Measurements from ENCODE around the gene E4F1. TPM values are rescaled to one million over a fixed set of nuclear protein-coding genes. Genes with fewer than 3 reads are reported as not detected.

Gene E4F1
- polyA plus RNA-seq, 2 donors: 19.9 to 31.0 TPM

- Histone ChIP-seq H3K4me1 (ENCODE audit: control insufficient read depth in 2 of 2, insufficient read depth in 2 of 2, low read length in 1 of 2) (peaks cover 6 to 32% of the 10 kb centered on the region in 2 donors), H3K36me3 (ENCODE audit: control insufficient read depth in 2 of 2, insufficient read depth in 2 of 2, low read length in 1 of 2) (peaks cover 26 to 73% of the 10 kb centered on the region in 2 donors), H3K9me3 (ENCODE audit: control insufficient read depth in 2 of 2, insufficient read depth in 1 of 2, low read depth in 1 of 2, low read length in 1 of 2) (no peaks in the 10 kb centered on the region), H3K27me3 (ENCODE audit: control insufficient read depth in 1 of 2, insufficient read depth in 2 of 2, low read length in 2 of 2) (peaks cover 0 to 10% of the 10 kb centered on the region in 2 donors), H3K27ac (ENCODE audit: low read depth in 2 of 2, low read length in 1 of 2) (no peak overlapping the region), H3K4me3 (ENCODE audit: low read depth in 1 of 2, low read length in 2 of 2) (no peak overlapping the region)
- 94 to 95% methylated on average over 27 to 28 of the region's 28 CpGs for WGBS, 2 donors
These were observed 9.8 kb downstream of the E4F1 start for GRCh38 chr16:2233046-2233775.

GRCh38 chr16:2233872-2234812, 10.8 kb downstream of the E4F1 start:
- Histone ChIP-seq H3K27ac (ENCODE audit: low read depth in 2 of 2, low read length in 1 of 2) (no peak overlapping the region), H3K4me3 (ENCODE audit: low read depth in 1 of 2, low read length in 2 of 2) (no peak overlapping the region), H3K4me1 (ENCODE audit: control insufficient read depth in 2 of 2, insufficient read depth in 2 of 2, low read length in 1 of 2) (peaks cover 6 to 32% of the 10 kb centered on the region in 2 donors), H3K36me3 (ENCODE audit: control insufficient read depth in 2 of 2, insufficient read depth in 2 of 2, low read length in 1 of 2) (peaks cover 19 to 65% of the 10 kb centered on the region in 2 donors), H3K27me3 (ENCODE audit: control insufficient read depth in 1 of 2, insufficient read depth in 2 of 2, low read length in 2 of 2) (peaks cover 0 to 10% of the 10 kb centered on the region in 2 donors), H3K9me3 (ENCODE audit: control insufficient read depth in 2 of 2, insufficient read depth in 1 of 2, low read depth in 1 of 2, low read length in 1 of 2) (no peaks in the 10 kb centered on the region)
- 91 to 93% methylated on average over 51 of the region's 51 CpGs for WGBS, 2 donors

- WGBS, 2 donors: 91 to 93% methylated on average over 15 to 18 of the region's 18 CpGs
- no peak overlapping the region for H3K27ac ChIP-seq (ENCODE audit: low read depth in 2 of 2, low read length in 1 of 2)
- H3K4me3 ChIP-seq (ENCODE audit: low read depth in 1 of 2, low read length in 2 of 2): no peak overlapping the region
- no peaks in the 10 kb centered on the region for H3K9me3 ChIP-seq (ENCODE audit: control insufficient read depth in 2 of 2, insufficient read depth in 1 of 2, low read depth in 1 of 2, low read length in 1 of 2)
- H3K36me3 ChIP-seq (ENCODE audit: control insufficient read depth in 2 of 2, insufficient read depth in 2 of 2, low read length in 1 of 2): peaks cover 15 to 59% of the 10 kb centered on the region in 2 donors
- H3K4me1 ChIP-seq (ENCODE audit: control insufficient read depth in 2 of 2, insufficient read depth in 2 of 2, low read length in 1 of 2): peaks cover 6 to 32% of the 10 kb centered on the region in 2 donors
- peaks cover 0 to 10% of the 10 kb centered on the region in 2 donors for H3K27me3 ChIP-seq (ENCODE audit: control insufficient read depth in 1 of 2, insufficient read depth in 2 of 2, low read length in 2 of 2)
These were observed 11.4 kb downstream of the E4F1 start for GRCh38 chr16:2234813-2235170.

- WGBS, 2 donors: 94 to 95% methylated on average over 28 of the region's 28 CpGs
- H3K27me3 ChIP-seq (ENCODE audit: control insufficient read depth in 1 of 2, insufficient read depth in 2 of 2, low read length in 2 of 2): peaks cover 0 to 10% of the 10 kb centered on the region in 2 donors
- no peaks in the 10 kb centered on the region for H3K9me3 ChIP-seq (ENCODE audit: control insufficient read depth in 2 of 2, insufficient read depth in 1 of 2, low read depth in 1 of 2, low read length in 1 of 2)
- H3K4me1 ChIP-seq (ENCODE audit: control insufficient read depth in 2 of 2, insufficient read depth in 2 of 2, low read length in 1 of 2): peaks cover 6 to 32% of the 10 kb centered on the region in 2 donors
- H3K4me3 ChIP-seq (ENCODE audit: low read depth in 1 of 2, low read length in 2 of 2): no peak overlapping the region
- H3K36me3 ChIP-seq (ENCODE audit: control insufficient read depth in 2 of 2, insufficient read depth in 2 of 2, low read length in 1 of 2): peaks cover 15 to 57% of the 10 kb centered on the region in 2 donors
- no peak overlapping the region for H3K27ac ChIP-seq (ENCODE audit: low read depth in 2 of 2, low read length in 1 of 2)
These were observed 11.9 kb downstream of the E4F1 start for GRCh38 chr16:2235234-2235651.

- Histone ChIP-seq H3K27me3 (ENCODE audit: control insufficient read depth in 1 of 2, insufficient read depth in 2 of 2, low read length in 2 of 2) (peaks cover 0 to 10% of the 10 kb centered on the region in 2 donors), H3K4me3 (ENCODE audit: low read depth in 1 of 2, low read length in 2 of 2) (no peak overlapping the region), H3K36me3 (ENCODE audit: control insufficient read depth in 2 of 2, insufficient read depth in 2 of 2, low read length in 1 of 2) (peaks cover 15 to 53% of the 10 kb centered on the region in 2 donors), H3K4me1 (ENCODE audit: control insufficient read depth in 2 of 2, insufficient read depth in 2 of 2, low read length in 1 of 2) (peaks cover 6 to 32% of the 10 kb centered on the region in 2 donors), H3K27ac (ENCODE audit: low read depth in 2 of 2, low read length in 1 of 2) (no peak overlapping the region), H3K9me3 (ENCODE audit: control insufficient read depth in 2 of 2, insufficient read depth in 1 of 2, low read depth in 1 of 2, low read length in 1 of 2) (no peaks in the 10 kb centered on the region)
- WGBS, 2 donors: 51 to 63% methylated on average over 19 of the region's 19 CpGs
These were observed 12.4 kb downstream of the E4F1 start for GRCh38 chr16:2235695-2236336.

- Histone ChIP-seq H3K27ac (ENCODE audit: low read depth in 2 of 2, low read length in 1 of 2) (no peak within 1 kb of the TSS), H3K4me1 (ENCODE audit: control insufficient read depth in 2 of 2, insufficient read depth in 2 of 2, low read length in 1 of 2) (peaks cover 6 to 25% of the 10 kb centered on the region in 2 donors), H3K27me3 (ENCODE audit: control insufficient read depth in 1 of 2, insufficient read depth in 2 of 2, low read length in 2 of 2) (peaks cover 0 to 10% of the 10 kb centered on the region in 2 donors), H3K4me3 (ENCODE audit: low read depth in 1 of 2, low read length in 2 of 2) (peak within 1 kb of the TSS in 1 of 2 donors; percentile 13), H3K9me3 (ENCODE audit: control insufficient read depth in 2 of 2, insufficient read depth in 1 of 2, low read depth in 1 of 2, low read length in 1 of 2) (no peaks in the 10 kb centered on the region), H3K36me3 (ENCODE audit: control insufficient read depth in 2 of 2, insufficient read depth in 2 of 2, low read length in 1 of 2) (peaks cover 15 to 47% of the 10 kb centered on the region in 2 donors)
- 5 to 9% methylated on average over 61 to 64 of the region's 64 CpGs for WGBS, 2 donors
These were observed 13.1 kb downstream of the E4F1 start, which contains the start of gene DNASE1L2 for GRCh38 chr16:2236337-2237101. TSS of gene DNASE1L2 (plus strand) at chr16:2236444. CDS start at chr16:2236817, 373 bp downstream.

GRCh38 chr16:2237102-2237482, 13.7 kb downstream of the E4F1 start:
- Histone ChIP-seq H3K9me3 (ENCODE audit: control insufficient read depth in 2 of 2, insufficient read depth in 1 of 2, low read depth in 1 of 2, low read length in 1 of 2) (no peaks in the 10 kb centered on the region), H3K27me3 (ENCODE audit: control insufficient read depth in 1 of 2, insufficient read depth in 2 of 2, low read length in 2 of 2) (peaks cover 0 to 10% of the 10 kb centered on the region in 2 donors), H3K27ac (ENCODE audit: low read depth in 2 of 2, low read length in 1 of 2) (no peak overlapping the region), H3K4me3 (ENCODE audit: low read depth in 1 of 2, low read length in 2 of 2) (peak overlapping the region in 1 of 2 donors; percentile 13), H3K4me1 (ENCODE audit: control insufficient read depth in 2 of 2, insufficient read depth in 2 of 2, low read length in 1 of 2) (peaks cover 6 to 23% of the 10 kb centered on the region in 2 donors), H3K36me3 (ENCODE audit: control insufficient read depth in 2 of 2, insufficient read depth in 2 of 2, low read length in 1 of 2) (peaks cover 15 to 41% of the 10 kb centered on the region in 2 donors)
- 6 to 8% methylated on average over 34 to 40 of the region's 40 CpGs for WGBS, 2 donors

GRCh38 chr16:2237493-2238149, 14.2 kb downstream of the E4F1 start:
- peaks cover 0 to 10% of the 10 kb centered on the region in 2 donors for H3K27me3 ChIP-seq (ENCODE audit: control insufficient read depth in 1 of 2, insufficient read depth in 2 of 2, low read length in 2 of 2)
- peaks cover 12 to 38% of the 10 kb centered on the region in 2 donors for H3K36me3 ChIP-seq (ENCODE audit: control insufficient read depth in 2 of 2, insufficient read depth in 2 of 2, low read length in 1 of 2)
- H3K27ac ChIP-seq (ENCODE audit: low read depth in 2 of 2, low read length in 1 of 2): no peak overlapping the region
- H3K4me3 ChIP-seq (ENCODE audit: low read depth in 1 of 2, low read length in 2 of 2): no peak overlapping the region
- H3K9me3 ChIP-seq (ENCODE audit: control insufficient read depth in 2 of 2, insufficient read depth in 1 of 2, low read depth in 1 of 2, low read length in 1 of 2): no peaks in the 10 kb centered on the region
- H3K4me1 ChIP-seq (ENCODE audit: control insufficient read depth in 2 of 2, insufficient read depth in 2 of 2, low read length in 1 of 2): peaks cover 6 to 23% of the 10 kb centered on the region in 2 donors
- WGBS, 2 donors: 16 to 19% methylated on average over 56 to 65 of the region's 65 CpGs

Data from esophagus (tissue), 2 donors.